ENCODE data around the gene HEG1. TPM values are rescaled to one million over a fixed set of nuclear protein-coding genes. Genes with fewer than 3 reads are reported as not detected.
A peak's percentile ranks its signal among the peaks of the same experiment; 100 is the strongest.

HEG1 gene
- total RNA-seq, 1 experiment from 2014 or later, result 23.3 TPM

DNA sequence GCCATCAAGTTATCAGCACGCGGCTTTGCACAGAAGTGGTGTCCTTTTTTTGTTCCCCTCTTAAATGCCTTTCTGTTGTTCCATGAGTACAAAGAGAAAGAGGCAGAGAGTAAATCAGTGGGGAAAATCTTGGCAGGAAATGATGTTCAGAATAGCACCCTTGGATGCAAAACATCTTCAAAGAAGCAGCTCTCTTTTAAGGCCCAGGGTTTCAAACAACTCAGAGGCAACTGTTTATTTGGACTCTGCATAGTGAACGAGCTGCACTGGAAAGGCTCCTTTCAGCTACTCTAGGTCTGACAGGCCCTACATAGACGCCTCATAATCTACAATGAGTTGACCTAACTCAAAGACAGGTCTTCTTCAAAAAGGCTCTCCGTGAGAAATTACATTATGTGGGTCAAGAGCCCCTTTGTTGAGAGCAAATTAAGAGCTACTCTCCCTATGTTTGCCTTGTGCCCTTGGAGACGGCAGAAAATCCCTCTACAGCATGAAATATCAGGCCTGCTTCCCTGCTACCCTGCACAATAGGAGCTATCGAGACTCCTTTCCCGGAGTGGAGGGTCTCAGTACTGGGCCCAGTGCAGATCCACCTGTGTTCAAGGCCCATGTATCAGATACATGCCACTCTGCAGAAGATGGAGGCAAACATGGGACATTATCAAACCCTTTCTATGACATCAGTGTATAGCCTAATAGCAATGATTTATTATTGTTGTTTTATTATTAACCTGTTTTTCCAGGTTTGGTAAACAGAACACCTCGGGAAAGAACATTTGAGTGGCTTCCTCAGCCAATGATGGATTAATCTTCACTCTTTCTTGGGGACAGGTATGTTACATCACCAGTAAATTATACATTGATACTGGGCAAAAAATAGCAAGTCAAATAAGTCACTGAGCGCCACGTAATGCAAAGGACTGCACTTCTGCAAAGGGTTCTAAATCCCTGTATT is 53.1 kb downstream of the HEG1 start:
- Histone ChIP-seq H3K36me3 (peaks cover 50% of the 10 kb centered on the region), H3K4me1 (peaks cover 16% of the 10 kb centered on the region), H3K27ac (no peak overlapping the region), H3K27me3 (no peaks in the 10 kb centered on the region), H3K4me3 (no peak overlapping the region), H3K9me3 (replicated peaks) (no peaks in the 10 kb centered on the region)
- no peak for DNase-seq

DNA sequence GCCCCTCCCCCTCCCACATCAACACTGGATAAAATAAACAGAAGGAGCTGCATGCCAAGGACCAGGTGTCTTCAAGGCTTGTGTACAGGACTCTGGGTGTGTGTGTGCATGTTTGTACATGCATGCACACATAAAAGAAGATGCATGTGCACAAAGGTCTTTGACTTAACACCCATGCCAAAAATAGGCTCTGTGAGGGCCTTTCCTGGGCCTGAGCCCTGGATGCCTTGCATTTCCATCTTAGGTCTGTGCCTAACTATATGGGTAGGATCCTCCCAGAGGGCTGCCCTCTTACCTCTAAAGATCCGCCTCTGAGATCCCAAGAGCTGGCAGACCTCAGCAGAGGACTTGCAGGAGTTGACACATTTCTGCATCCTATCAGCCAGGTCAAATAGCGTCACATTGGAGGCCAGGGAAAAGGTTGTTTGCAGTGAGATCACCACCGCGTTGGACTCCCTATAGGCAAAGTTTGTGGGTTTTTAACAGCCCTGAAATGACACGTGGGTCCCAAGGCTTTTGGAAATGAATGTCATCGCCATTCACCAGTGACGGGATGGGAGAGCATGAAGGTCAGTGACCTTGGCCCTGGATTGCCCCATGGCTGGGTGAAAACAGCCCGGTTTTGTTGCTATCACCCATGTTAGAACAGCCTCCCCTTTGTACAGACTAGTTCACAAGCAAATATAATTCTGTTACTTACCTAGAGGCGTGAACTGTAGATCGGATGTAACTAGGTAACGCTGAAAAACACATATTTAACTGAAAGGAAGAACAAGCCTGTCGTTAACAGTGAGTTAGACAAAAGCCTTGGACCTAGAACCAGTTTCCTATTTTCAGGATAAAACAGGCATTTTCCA is 54.0 kb downstream of the HEG1 start:
- Histone ChIP-seq H3K4me1 (peaks cover 16% of the 10 kb centered on the region), H3K27ac (no peak overlapping the region), H3K4me3 (no peak overlapping the region), H3K36me3 (peaks cover 53% of the 10 kb centered on the region), H3K27me3 (no peaks in the 10 kb centered on the region), H3K9me3 (replicated peaks) (no peaks in the 10 kb centered on the region)
- no peak for DNase-seq

DNA sequence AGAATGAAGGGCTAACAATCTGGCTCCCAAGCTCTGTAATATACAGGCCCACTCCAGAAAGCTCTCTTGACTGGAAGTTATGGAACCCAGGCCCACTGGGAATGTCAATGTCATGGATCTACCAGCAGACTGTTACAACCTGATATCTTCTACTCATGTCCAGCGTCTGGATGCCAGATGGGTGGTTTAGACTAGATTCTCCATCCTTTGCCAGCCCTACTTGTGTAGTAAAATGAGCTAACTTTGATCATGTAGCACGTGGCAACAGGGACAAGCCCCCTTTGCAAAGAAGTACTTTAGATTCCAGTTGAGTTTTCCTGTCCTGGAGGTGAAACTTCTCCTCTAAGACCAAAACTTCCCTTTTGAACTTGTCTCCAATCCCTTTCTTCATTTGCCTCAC is 55.1 kb downstream of the HEG1 start:
- Histone ChIP-seq H3K9me3 (replicated peaks) (no peaks in the 10 kb centered on the region), H3K27me3 (no peaks in the 10 kb centered on the region), H3K36me3 (peaks cover 55% of the 10 kb centered on the region), H3K27ac (no peak overlapping the region), H3K4me1 (peaks cover 16% of the 10 kb centered on the region), H3K4me3 (no peak overlapping the region)
- DNase-seq, result no peak

DNA sequence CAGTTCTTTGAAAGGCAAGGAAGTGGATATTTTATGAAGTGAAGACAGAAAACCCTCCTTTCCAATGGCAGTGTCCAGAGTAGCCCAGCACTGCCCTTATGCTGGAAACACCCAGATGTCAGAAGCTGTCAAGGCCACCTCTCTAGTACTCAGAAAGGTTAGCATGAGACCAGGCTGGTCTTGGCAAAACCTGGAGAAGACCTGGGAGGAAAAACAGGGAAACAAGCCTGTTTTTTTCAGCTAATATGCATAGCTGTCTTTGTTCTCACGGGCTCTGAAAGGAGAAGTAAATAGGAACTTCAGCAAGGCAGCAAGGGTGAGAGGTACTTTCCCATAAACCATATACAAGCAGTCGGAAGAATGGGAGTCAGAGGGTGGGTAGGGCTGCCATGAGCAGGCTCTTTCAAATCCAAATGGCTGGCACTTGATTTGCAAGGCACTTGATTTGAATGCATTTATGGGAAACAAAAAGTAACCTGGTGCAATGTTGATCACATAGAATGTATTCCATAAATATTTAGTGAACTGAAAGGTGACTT is 55.8 kb downstream of the HEG1 start:
- no peak for DNase-seq
- Histone ChIP-seq H3K27ac (no peak overlapping the region), H3K4me3 (no peak overlapping the region), H3K9me3 (replicated peaks) (no peaks in the 10 kb centered on the region), H3K36me3 (peaks cover 54% of the 10 kb centered on the region), H3K27me3 (no peaks in the 10 kb centered on the region), H3K4me1 (peaks cover 16% of the 10 kb centered on the region)

DNA sequence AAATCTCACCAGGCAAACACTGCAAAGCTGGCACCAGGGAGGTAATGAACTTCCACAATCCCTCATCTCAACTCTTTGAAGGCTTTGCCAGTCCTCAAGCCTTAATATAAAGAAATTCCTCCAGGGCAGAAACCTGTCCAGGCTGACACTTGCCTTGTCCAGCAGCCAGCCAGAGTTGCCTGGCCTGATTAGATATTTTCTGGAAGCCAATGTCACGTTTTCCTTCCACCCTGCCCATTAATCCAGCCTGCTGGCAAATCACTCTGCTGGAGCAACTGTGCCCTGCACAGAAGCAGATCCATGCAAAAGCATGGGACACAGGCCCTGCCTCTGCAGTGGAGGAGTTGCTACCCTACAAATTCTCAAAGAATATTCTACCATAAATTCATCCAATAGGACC is 56.5 kb downstream of the HEG1 start:
- no peak for DNase-seq
- Histone ChIP-seq H3K4me3 (no peak overlapping the region), H3K27ac (no peak overlapping the region), H3K27me3 (no peaks in the 10 kb centered on the region), H3K36me3 (peaks cover 53% of the 10 kb centered on the region), H3K9me3 (replicated peaks) (no peaks in the 10 kb centered on the region), H3K4me1 (peaks cover 14% of the 10 kb centered on the region)

DNA sequence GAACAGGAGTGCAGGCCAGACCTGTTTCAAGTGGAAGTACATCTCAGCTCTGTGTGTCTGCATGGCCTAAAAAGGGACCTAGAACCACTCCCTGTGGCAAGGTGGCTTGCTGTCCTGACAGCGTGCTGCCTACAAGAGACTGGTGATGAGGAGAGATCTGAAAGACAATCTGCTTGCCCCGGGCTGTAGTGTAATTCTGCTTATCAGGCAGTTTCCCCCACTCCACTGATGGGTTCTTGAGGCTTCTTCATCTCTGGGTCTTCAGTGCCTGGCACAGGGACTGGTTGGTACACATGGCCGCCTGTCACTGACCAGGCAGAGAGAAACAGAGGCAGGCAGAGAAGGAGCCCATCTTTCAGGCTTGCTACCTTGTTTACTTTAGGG is 57.6 kb downstream of the HEG1 start:
- Histone ChIP-seq H3K4me3 (no peak overlapping the region), H3K4me1 (peaks cover 7% of the 10 kb centered on the region)

DNA sequence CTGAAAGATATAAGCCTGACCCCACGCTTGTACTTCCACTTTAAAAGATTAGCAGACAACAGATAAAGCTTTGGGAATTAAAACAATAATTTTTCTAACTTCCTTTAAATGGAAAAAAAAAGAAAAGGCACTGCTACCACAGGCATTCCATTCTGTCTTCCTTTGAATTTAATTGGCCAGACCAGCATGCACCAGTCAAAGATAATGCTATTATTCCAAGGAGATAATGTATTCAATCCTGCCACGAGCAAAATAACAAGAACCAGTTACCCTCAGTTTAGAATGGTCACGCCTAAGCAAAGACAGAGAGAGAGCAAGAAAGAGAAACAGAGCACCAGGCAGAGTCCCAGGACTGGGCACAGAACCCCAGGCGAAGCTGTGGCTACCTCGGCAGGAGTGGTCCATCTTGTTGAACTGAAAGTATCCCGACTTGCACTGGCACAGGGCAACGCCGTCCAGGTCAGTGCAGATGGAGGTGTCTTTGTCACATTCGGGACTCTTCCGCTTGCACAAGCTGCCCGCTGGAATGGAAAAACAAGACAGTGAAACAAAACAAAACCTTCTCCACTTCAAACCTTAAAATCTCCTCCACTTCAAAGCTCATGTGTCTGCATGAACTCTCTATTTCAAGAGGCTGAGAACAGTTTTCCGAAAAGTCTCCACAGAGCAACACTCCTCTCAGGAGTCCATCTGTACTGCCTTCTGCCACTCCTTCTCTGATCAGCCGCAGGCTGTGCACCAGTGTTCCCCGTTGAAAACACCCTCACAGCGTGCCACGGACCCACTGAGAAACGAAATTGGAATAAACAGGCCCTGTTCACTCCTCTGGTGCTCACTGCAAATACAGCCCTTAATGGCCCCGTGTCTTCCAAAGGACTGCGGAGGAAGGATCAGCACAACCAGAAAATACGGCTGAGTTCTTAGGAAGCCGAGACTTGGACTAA is 58.2 kb downstream of the HEG1 start:
- Histone ChIP-seq H3K36me3 (peaks cover 60% of the 10 kb centered on the region), H3K27ac (no peak overlapping the region)

More for the DNA sequence above, 57.6 kb downstream of the HEG1 start:
- no peaks in the 10 kb centered on the region for H3K9me3 ChIP-seq (replicated peaks)
- no peaks in the 10 kb centered on the region for H3K27me3 ChIP-seq
- peaks cover 62% of the 10 kb centered on the region for H3K36me3 ChIP-seq
- no peak overlapping the region for H3K27ac ChIP-seq
- no peak for DNase-seq

DNA sequence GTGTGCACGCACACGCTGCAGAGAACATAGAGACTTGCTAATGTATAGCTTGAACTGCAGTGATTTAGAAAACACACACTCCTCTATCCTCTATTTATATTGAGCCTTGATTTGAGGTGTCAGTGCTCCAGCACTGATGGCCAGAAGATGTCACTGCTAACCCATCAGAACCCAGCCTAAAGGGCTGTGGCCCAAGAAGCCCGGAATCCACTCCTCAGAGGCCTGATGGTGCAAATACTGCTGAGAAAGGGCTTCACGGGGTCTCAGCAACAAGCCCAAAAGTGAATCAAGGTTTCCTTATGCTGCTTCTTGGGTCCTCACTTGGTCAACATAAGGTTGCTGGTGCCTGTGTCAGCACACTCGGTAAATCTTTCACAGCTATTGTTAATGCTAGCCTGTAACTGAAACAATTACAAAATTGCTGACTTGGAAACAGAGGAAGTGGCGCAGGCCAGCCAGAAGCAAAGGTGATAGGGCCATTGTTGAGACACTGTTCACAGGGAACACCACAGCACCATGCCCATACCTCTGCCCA is 60.3 kb downstream of the HEG1 start:
- Histone ChIP-seq H3K27me3 (no peaks in the 10 kb centered on the region), H3K4me1 (no peaks in the 10 kb centered on the region), H3K36me3 (peaks cover 42% of the 10 kb centered on the region), H3K9me3 (replicated peaks) (no peaks in the 10 kb centered on the region), H3K27ac (no peak overlapping the region), H3K4me3 (no peak overlapping the region)
- DNase-seq, result peak; percentile 22 to 62

More for the DNA sequence above, 58.2 kb downstream of the HEG1 start:
- peaks cover under 1% of the 10 kb centered on the region; the same call in 1 of the 2 replicates for H3K4me1 ChIP-seq
- no peak for DNase-seq
- H3K4me3 ChIP-seq, result no peak overlapping the region
- no peaks in the 10 kb centered on the region for H3K27me3 ChIP-seq
- H3K9me3 ChIP-seq (replicated peaks), result no peaks in the 10 kb centered on the region

DNA sequence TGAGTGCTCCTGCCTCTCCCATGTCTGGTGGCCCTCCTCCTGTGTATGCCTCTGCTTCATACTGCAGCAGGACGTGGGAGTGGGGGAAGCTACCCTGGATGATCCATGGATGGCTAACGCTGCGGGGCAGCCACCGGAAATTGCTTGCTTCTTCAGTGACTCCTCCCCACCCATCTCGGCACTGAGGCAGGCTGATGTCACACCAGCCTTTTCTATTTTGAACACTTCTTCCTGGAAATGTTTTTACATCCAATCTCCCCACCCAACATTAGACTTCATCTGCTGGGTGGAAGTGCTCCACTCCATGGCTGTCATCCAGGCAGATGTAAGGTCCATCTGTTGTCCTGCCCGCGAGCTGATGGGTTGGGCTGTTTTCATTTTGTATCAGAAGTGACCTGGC is 62.3 kb downstream of the HEG1 start:
- H3K27me3 ChIP-seq, result no peaks in the 10 kb centered on the region
- no peak overlapping the region for H3K27ac ChIP-seq
- peaks cover 46% of the 10 kb centered on the region for H3K36me3 ChIP-seq
- no peaks in the 10 kb centered on the region for H3K9me3 ChIP-seq (replicated peaks)
- H3K4me1 ChIP-seq, result no peaks in the 10 kb centered on the region
- no peak for DNase-seq
- H3K4me3 ChIP-seq, result no peak overlapping the region

DNA sequence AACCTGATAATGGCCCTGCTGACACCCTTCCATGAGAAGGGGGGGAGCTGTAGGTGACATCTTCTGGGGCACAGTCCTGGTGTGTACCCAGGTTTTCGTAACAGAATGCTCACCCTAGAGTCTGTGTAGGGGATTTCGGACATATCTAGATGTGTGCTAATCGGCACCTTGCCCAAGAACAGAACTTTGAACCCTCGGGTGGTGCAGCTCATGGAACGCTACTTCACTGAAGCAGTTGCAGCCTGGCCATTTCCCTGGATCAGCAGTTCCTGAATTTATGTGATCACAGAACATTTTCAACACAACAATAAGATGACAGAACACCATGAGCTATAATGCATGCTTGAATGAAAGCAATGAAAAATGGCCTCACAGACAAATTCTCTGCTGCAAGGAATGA is 63.8 kb downstream of the HEG1 start:
- H3K4me3 ChIP-seq, result no peak overlapping the region
- no peaks in the 10 kb centered on the region for H3K27me3 ChIP-seq
- H3K27ac ChIP-seq, result no peak overlapping the region
- peaks cover 41% of the 10 kb centered on the region for H3K36me3 ChIP-seq
- DNase-seq, result no peak
- no peaks in the 10 kb centered on the region for H3K4me1 ChIP-seq
- H3K9me3 ChIP-seq (replicated peaks), result no peaks in the 10 kb centered on the region

DNA sequence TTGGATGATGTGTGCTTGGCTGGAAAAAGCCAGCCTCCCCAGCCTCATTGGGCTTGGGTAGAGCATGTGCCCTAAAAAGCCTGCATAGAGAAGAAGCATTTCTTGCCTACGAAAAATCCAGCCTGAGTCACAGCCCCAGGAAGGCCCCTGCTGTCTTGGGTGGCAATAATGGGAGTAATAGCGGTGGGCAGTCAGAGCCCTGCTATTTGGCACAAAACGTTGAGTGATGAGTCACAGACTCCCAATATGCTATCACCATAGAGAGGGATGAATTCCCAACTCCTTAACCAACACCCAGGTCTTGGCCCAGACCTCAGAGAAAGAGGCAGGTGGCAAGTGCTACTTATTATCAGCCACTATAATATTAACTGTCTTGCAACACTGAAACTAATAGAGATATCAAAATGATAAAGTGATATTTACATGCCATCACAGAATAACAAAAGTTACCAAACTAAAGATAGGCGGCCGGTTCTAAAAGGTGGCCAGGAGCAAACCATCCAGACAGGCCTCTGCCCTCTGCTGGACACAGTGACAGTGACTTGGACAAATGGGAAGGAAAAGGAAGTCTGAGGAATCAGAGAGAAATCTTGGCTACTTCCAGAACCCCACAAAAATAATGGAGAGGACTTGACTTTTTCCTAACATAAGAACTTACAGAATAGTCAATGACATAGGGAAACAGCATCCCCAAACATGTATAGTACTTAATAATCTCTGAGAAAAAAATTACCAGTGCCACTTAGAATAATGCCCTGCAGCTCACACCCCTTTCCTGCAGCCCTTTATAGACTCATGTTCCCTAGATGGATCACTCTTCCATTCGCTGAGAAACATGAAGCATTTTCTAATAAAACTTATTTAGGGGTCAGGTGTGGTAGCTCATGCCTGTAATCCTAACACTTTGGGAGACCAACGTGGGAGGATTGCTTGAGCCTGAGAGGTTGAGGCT is 69.3 kb downstream of the HEG1 start:
- Histone ChIP-seq H3K36me3 (peaks cover 28% of the 10 kb centered on the region), H3K27ac (peak overlapping the region; percentile 57), H3K27me3 (no peaks in the 10 kb centered on the region), H3K4me3 (no peak overlapping the region), H3K4me1 (peaks cover 12% of the 10 kb centered on the region), H3K9me3 (replicated peaks) (no peaks in the 10 kb centered on the region)
- peak; percentile 43 to 50 for DNase-seq

DNA sequence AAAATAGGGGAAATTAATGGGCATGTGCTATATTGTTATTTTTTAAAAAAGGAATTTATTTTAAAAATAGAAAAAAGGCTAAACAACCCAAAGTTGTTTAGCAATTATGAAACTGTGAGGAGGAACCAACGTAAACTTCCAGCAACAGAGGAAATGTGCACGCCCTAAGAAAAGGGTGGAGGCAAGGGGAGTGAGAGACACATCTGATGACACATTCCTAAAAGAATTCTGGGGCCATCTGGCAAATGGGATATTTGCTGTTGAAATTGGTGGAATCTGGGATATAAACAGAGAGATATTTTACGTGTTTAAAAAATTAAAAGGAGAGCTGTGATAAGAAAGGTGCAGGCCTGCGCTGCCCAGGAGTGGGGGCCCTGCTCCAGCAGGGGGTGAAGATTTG is 70.4 kb downstream of the HEG1 start:
- Histone ChIP-seq H3K4me1 (peaks cover 12% of the 10 kb centered on the region), H3K9me3 (replicated peaks) (no peaks in the 10 kb centered on the region), H3K4me3 (no peak overlapping the region), H3K27ac (peak overlapping the region; percentile 57), H3K27me3 (no peaks in the 10 kb centered on the region), H3K36me3 (peaks cover 28% of the 10 kb centered on the region)
- DNase-seq, result peak in 1 of 2 experiments; percentile 24

DNA sequence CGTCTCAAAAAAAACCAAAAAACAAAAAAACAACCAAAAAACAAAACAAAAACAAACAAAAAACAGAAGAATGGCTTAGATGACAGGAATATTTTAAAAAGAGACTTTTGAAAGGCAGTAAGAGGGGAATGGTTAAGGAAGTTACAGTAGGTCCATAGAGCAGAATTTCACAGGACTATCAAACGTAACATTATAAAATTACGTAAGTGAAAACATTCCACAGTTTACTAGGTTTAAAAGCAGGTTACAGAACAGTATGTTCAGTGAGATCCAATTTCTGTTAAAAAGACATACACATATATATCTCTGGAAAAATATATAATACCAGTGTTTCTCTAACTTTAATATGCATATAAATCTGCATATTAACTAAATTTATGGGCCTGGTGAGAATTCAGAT is 71.0 kb downstream of the HEG1 start:
- no peak overlapping the region for H3K4me3 ChIP-seq
- no peaks in the 10 kb centered on the region for H3K27me3 ChIP-seq
- peak overlapping the region; percentile 57; the same call in 1 of the 2 replicates for H3K27ac ChIP-seq
- H3K4me1 ChIP-seq, result peaks cover 12% of the 10 kb centered on the region
- no peak for DNase-seq
- no peaks in the 10 kb centered on the region for H3K9me3 ChIP-seq (replicated peaks)
- H3K36me3 ChIP-seq, result peaks cover 30% of the 10 kb centered on the region

Data from SJCRH30 (cell line).